ENCODE data around the gene KCNK13.
A peak's percentile ranks its signal among the peaks of the same experiment; 100 is the strongest.
"Not testable (repeated sequence)": the region's sequence is repeated elsewhere in the genome, so short reads cannot be mapped to it uniquely, and the experiment has no call there.

The KCNK13 gene

DNA sequence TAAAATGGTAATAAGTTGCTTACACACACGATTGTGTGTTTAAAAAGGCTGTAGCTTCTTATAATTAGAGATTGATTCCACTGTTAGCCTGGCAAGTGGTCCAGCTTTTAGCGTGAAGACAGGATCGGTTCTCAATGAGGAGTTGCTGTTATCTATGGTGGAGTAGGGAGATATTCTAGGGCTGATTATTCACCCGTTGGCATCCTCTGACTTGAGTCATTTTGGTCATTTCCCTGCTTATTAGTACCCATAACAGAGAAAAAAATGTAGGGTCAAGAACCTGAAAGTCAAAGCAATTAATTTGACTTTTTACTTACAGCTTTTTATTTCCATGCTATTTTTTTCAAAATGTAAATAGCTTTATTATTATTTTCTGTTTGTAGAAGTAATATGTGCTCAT is 76.0 kb downstream of the KCNK13 start:
- DNase-seq = no peak

DNA sequence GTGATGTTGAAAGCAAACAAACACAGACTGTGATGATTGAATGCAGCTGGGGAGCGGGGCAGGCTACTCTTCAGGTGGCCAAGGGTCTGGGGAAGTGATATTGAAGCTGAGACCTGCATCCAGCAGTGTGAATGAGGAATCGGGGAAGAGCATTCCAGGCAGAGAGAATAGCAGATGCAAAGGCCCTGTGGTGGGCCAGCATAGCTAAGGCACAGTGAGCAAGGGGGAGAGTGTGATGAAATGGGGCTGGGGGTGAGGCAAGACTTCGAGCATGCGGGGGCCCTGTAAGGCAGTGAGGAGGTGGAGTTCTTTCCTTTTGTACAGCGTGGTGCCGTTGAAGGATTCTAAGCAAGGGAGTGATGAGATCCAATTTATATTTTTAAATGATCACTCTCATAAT is 77.4 kb downstream of the KCNK13 start:
- DNase-seq = no peak

DNA sequence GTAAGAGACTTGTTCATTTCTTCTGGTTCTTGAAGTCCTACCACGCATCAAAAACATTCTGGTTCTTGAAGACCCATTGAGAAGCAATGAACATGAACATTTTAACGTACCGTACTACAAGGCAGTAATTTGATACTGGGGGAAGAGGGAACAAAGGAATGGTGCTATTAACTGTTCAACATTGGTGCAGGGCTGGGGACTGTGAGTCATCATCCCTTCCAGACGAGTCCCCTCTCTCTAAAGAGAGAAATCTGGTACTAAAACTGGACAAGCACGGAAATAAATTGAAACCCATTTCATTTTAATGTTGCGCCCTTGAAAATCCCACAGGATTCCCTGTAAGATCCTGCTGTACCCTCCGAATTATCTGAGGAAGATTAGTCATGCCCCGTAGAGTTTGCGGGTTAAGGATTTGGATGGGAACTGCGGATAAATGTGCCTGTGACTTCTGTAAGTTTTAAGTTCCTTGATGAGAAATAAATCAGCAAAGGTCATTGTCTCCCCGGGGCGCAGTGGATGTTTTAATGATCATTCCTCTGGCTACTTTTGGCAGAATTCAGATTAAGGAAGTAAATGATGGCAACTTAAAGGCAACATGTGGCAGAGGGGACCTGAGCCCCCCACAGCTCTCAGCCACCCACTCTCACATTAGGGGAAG is 78.6 kb downstream of the KCNK13 start:
- DNase-seq = no peak

DNA sequence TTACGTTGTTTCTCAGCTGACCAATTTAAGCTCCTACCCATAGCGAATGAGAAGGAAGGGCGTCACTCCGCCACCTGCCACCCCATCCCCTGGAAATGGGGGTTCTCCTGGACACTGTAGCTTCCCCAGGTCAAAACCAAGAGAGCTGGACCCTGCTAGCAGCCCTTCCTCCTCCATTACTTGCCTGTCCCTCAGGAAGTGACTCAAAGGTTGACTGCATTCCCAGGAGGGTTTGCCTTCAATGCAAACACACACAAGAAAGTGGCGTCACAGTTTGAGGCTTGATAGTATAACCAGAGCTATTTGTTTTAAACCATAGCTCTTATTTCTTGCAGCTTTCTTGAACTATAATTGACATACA is 79.1 kb downstream of the KCNK13 start:
- DNase-seq = no peak

DNA sequence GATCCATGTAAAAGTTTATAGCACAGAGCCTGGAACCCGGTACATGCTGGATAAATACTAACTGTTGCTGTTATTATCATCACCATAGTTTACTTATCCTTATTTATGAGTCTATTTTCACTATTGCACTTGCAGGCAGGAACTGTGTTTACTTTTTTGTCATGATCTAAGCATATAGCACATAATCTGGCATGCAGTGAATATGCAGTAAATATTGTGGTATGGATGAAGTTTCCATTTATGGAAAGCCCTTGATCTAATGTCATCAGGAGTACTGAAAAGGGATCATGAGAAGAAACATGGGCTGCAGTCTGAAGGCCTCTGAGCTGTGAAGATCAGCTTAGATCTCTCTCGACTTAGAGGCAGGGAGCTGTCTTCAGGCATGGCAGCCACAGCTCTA is 91.6 kb downstream of the KCNK13 start:
- DNase-seq = no peak

DNA sequence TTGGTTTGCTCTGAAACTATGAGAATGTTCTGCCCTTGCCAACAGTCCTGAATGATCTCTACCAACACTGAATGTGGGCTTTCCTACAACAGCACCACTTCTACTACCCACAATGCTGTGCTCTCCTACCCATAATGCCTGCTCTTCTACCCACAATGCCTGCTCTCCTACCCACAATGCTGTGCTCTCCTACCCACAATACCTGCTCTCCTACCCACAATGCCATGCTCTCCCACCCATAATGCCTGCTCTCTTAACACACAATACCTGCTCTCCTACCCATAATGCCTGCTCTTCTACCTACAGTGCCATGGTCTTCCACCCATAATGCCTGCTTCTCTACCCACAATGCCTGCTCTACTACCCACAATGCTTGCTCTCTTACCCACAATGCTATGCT is 92.3 kb downstream of the KCNK13 start:
- no peak for DNase-seq

DNA sequence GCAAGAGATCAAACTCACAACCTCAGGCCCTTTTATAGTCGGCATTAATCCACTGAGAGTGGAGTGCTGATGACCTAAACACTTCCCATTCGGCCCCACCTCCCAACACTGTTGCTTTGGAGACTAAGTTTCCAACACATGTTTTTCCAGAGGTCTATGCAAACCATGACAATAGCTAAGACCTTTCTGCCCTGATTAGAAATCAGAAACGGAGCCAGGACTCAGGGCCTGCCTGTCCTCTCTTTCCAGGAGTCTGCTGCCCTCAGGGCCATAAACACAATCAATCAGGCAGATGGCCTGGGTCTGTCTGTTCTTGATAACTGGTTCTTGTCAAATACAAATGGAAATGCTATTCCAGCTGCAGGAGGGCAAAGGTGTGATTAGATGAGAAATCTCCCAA is 97.4 kb downstream of the KCNK13 start:
- DNase-seq = no peak

DNA sequence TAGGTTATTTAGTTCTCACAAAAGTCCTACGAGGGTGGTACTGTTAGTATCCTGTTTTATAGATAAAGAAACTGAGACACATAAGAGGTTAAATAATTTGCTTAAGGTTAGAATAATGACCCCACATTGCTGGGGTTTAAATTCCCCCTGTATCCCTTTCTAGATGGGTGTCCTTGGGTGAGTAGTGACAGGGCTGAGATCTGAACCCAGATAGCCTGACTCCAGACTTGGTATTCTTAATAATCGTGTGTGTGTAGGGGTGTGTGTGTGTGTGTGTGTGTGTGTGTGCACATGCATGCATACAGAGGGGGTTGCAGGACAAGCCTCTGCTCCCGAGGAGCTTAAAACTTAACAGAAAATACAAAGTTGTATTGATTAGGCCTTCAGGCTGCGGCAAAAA is 97.9 kb downstream of the KCNK13 start:
- no peak for DNase-seq

DNA sequence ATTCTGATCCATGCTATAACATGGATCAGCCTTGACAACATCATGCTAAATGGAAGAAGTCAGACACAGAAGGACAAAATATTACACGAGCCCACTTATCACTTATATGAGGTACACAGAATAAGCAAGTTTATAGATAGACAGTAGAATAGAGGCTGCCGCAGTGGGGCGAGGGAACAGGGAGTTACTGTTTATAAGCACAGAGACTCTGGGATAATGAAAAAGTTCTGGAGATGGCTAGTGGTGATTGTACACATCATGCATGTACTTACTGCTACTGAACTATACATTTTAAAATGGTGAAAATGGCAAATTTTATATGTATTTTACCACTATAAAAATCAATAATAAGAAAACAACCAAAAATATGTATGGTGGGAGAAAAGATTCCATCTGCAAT is 99.3 kb downstream of the KCNK13 start:
- no peak for DNase-seq

DNA sequence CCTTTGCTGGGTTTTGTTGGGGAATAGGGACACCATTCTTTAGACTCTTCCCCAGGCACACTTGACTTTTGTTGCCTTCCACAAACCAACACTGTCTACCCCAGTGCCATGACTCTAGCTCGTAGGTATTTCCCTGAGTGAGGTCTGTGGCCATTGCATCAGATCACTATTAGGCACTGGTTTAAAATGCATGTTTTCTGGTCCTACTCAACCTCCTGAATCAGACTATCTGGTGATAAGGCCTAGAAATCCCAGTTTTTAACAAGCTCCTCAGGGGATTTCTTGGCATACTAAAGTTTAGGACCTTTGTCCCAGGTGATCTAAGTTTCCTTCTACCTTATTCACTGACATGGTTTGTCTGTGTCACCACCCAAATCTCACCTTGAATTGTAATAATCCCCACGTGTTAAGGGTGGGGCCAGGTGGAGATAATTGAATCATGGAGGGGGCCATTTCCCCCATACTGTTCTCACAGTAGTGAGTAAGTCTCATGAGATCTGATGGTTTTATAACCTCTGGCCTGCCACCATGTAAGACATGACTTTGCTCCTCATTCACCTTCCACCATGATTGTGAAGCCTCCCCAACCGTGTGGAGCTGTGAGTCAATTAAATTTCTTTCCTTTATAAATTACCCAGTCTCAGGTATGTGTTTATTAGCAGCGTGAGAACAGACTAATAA is 106.8 kb downstream of the KCNK13 start:
- DNase-seq = no peak

DNA sequence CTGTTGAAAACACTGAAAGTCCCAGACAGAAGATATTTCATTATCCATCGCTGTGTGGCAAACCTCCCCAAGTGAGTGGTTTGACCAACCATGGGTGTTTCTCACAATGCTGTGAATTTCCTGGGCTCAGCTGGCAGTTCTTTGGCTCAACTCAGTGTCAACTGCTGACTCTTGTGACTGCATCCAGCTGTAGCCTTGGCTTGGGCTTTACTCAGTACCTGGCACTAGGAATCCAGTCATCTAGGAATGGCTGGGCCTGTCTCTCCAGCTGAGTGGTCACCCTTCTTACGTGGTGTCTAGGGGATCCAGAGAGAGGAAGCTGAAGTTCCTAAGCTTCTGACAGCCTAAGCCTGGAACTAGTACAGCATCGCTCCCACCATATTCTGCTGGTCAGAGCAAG is 113.8 kb downstream of the KCNK13 start:
- no peak for DNase-seq

DNA sequence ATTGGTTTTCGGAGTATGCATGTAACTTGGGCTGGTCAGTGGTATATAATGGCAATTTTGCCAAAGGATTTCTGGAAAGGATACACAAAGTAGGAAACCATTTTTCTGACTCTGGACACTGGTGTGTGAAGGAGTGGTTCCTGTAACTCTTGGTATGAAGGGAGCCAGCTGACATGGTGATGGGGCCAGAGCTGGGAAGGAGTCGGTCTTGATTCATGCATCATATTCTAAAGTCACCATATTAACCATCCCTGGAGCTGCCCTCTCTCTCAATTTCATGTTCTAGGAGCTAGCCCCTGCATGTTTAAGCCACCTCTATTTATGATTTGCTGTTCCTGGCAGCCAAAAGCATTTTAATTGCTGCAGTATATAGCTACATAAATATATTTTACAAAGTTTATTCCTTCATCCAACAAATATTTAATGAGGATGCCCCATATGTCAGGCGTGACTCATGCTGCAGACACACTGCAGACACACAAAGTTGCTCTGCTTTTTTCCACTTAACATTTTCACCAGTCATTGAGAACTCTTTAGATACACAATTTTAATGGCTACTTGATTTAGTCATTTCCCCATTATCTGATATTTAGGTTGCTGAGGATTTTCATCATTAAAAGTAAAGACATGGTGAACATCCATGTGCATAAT is 115.9 kb downstream of the KCNK13 start:
- DNase-seq = no peak

DNA sequence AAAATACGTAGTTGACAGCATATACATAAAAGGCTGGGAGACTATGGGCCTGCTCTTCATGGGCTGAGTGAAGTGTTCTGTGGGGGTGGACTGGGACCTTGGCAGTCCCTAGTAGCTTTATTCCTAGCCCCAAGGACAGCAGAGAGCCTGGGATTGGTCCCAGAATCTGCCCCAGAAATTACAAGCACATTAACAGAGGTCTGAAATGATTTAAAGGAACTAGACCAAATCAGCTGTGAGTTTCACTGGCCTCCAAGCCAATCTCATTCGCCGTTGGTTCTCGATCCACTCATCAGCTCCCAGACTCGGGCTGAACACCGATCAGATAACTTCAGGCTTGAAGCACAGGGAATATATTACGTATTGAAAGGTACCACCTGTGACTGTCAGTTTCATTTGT is 117.6 kb downstream of the KCNK13 start:
- no peak for DNase-seq

DNA sequence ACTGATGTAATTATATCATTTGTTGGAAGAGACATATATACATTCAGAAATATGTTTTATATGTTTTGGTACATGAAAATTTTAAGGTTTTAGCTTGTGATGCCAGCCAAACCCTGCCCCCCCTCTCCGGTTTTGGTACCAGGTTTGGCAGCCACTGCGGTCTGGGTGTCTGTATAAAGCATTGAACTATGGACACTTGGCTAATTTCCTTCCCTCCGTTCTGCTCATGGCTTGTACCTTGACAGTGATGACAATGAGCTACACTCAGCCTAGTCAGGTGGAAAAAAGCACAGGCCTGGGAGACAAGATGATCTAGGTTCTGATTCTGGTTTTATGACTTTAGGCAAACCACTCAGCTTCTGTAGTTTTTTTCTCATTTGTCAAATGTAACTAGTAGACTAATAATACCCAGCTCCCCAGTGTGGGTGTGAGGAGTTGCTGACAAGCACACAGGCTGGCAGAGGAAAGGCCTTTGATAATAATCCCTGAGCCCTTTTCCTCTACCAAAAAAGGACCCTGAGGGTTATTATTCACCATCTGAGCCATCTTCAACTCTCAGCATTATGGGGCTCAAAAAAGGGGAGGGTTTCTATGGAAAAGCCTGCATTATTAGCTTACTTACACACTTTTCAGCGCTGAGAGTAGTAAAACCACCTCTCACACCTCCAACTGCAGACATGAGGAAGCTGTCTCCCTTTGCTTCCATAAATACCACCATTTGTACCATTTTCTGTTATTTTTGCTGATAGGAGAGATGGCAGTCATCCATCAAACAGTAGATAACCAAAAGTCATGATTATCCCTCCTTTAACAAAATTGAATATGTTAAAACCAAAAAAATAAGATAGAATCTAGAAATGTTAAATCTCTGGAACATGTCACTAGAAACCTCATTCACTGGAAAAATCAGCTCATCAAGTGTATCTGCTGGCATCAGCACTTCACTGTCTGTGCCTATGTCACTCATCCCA is 118.3 kb downstream of the KCNK13 start:
- no peak for DNase-seq

DNA sequence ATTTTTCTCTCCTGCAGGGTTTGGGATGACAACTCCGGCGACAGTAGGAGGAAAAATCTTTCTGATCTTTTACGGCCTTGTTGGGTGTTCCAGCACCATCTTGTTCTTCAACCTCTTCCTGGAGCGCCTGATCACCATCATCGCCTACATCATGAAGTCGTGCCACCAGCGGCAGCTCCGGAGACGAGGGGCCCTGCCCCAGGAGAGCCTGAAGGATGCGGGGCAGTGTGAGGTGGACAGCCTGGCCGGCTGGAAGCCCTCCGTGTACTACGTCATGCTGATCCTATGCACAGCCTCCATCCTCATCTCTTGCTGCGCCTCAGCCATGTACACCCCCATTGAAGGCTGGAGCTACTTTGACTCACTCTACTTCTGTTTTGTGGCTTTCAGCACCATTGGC is 122.3 kb downstream of the KCNK13 start:
- DNase-seq = no peak

DNA sequence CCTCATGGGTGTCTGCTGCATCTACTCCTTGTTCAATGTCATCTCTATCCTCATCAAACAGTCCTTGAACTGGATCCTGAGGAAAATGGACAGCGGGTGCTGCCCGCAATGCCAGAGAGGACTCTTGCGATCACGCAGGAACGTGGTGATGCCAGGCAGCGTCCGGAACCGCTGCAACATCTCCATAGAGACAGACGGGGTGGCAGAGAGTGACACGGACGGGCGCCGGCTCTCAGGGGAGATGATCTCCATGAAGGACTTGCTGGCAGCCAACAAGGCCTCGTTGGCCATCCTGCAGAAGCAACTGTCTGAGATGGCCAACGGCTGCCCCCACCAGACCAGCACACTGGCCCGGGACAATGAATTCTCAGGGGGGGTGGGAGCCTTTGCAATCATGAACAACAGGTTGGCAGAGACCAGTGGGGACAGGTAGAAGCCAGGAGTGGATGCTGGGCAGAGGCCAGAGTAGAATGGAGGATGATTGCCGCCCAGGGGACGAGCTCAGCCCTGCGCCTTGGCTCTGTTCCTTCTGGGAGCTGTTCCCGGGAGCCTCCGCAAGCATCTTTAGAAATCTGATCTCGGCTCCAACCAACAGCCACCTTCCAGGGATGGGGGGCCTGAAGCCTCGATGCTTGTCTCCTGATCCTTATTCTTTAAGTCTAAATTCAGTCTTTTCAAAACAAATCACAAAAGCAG is 122.9 kb downstream of the KCNK13 start:
- DNase-seq = no peak

DNA sequence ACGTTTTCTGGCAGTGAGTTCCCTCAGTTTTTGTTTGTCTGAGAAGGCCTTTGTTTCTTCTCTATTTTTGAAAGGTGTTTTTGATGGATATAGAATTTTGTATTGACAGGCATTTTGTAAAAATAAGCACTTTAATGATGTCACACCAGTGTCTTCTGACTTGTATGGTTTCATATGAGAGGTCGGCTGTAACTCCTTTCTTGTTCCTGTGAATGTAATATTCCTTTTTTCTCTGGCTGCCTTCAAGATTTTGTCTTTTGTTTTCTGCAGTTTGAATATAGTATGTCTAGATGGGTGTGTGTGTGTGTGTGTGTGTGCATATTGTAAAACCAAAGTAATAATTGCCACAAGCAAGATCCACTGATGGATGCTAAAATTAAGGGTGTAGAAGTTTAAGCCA is 126.8 kb downstream of the KCNK13 start:
- DNase-seq = no peak

DNA sequence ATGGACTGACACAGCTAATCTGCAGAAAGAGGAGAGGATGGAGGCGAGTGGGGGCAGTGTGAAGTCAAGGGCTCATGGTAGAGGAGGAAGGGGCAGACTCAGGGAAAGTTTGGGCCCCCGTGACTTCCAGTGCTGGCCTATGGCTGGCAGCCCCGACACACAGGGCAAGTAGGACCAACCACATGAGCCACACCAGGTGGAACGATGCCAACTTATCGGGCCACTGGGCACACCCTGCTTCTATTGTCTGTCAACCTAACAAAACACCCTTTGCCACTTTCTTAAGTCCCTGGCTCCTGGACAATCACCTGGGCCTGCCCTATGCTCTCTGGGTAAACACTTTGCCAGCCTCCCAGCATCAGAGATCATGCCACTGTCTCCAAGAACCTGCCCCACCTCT is 129.4 kb downstream of the KCNK13 start:
- no peak for DNase-seq

DNA sequence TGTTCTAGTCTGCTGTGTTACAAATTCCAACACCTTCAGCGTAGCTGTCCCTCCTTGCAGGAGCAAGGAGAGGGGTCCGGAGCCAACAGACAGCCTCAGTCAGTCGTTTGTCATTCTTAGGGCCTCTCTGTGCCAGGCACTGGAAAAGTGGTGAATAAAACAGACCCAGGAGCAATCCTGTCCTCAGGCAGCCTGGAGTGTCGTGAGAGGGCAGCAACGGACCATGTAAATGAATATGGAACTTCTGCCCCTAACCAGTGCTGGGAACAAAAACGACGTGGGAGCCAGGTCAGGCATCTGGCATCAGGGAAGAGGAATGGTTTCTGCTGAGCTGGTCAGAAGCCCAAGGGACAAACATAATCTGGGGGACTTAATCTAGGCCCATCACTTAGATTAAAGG is 129.8 kb downstream of the KCNK13 start:
- no peak for DNase-seq

DNA sequence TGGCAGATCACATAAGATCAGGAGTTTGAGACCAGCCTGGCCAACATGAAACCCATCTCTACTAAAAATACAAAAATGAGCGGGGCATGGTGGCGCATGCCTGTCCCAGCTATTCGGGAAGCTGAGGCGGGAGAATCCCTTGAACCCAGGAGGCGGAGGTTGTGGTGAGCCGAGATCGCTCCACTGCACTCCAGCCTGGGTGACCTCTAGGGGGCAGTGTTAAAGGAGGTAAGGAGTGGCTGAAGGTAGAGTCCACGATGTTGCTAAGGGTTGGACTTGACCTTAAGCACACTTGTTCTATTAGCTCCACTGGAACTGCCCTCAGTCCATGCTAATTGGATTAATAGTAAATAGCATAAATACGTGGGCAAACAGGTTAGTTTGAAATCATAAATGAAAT is 132.1 kb downstream of the KCNK13 start:
- DNase-seq = peak; percentile 2

DNA sequence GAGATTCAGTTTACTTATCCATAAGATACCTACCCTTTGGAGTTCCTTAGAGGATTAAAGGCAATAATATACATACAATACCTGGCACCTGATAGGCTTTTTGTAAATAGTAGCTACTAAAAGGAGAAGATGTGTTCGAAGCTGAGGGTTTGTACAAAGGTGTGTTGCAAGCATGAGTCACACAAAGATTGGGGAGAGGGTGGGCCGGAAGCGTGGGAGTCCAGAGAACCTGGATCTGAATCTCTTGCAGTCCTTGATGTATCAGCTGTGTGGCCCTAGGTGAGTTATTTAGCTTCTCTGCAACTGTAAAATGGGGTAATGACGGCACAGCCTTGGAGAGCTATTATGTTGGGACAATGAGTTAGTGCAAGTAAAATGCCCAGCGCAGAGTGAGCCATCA is 132.9 kb downstream of the KCNK13 start:
- DNase-seq = no peak

DNA sequence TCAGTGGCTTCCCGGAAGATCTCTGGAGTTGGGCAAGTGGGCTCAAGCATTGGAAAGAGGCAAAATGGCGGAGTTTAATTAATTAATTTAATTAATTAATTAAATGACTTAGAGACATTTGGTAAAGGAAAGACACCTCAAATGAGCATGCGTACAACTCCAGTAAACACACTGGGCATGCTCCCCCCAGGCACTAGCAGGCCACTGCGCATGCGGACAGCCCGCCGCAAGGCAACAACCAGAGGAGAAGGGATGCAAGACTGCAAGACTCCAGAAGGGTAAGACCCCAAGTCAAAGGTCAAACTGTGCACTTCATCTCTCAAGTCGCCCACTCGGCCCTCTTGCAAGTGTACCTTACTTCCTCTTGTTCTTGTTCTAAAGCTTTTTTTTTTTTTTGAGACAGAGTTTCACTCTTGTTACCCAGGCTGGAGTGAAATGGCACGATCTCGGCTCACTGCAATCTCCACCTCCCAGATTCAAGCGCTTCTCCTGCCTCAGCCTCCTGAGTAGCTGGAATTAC is 136.8 kb downstream of the KCNK13 start:
- DNase-seq = no peak

DNA sequence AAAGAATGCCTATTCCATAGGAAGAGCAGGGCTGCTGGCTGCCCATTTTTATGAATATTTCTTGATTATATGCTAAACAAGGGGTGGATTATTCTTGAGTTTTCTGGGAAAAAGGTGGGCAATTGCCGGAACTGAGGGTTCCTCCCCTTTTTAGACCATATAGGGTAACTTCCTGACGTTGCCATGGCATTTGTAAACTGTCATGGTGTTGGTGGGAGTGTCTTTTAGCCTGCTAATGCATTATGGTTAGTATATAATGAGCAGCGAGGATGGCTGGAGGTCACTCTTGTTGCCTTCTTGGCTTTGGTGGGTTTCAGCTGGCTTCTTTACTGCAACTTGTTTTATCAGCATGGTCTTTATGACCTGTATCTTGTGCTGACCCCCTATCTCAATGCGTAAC is 138.8 kb downstream of the KCNK13 start:
- not testable (repeated sequence) for DNase-seq

Data from CD4-positive, alpha-beta T cell treated with Interleukin-12 subunit alpha and Interleukin-12 subunit beta, for 1 hour (primary cell).